AG20443 (cell line): ENCODE measurements around the gene RWDD4.
"Not testable (repeated sequence)": the region's sequence is repeated elsewhere in the genome, so short reads cannot be mapped to it uniquely, and the experiment has no call there.

Source experiments
- DNase-seq: peaks from one replicate; pipeline ENCODE4 v3.0.0; 2012; ENCODE audit warnings: low spot score, mixed read lengths

Gene RWDD4

GRCh38 chr4:183635741-183636140 lies 23.2 kb downstream of the RWDD4 start:
- no peak for DNase-seq

DNA sequence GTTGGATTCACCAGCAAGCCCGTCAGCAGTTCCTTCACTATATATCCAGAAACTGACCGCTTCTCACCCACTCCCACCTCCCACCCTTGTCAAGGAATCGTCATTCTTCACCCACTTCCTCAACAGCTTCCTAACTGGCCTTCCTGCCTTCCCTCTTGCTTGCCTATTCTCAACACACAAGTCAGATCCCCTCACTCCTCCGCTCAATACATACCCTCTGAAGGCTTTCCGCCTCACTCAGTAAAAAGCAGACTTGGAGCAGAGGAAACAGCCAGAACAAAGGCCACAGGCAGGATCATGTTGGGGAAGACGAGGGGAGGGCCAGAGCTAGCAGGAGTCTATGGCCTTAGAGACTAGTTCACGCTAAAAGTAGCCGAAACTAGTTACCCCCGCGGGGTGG lies 23.7 kb downstream of the RWDD4 start:
- DNase-seq, result no peak

GRCh38 chr4:183633476-183634400 lies 25.2 kb downstream of the RWDD4 start:
- no peak for DNase-seq

- no peak for DNase-seq
Measured at GRCh38 chr4:183632689-183633088, 26.3 kb downstream of the RWDD4 start.

GRCh38 chr4:183631577-183632198 lies 27.3 kb downstream of the RWDD4 start:
- DNase-seq, result no peak

GRCh38 chr4:183627979-183628588 lies 30.9 kb downstream of the RWDD4 start:
- DNase-seq, result no peak

- DNase-seq, result not testable (repeated sequence)
Measured at GRCh38 chr4:183627286-183627685, 31.7 kb downstream of the RWDD4 start.

- DNase-seq, result no peak
Measured at GRCh38 chr4:183626168-183626567, 32.8 kb downstream of the RWDD4 start.

DNA sequence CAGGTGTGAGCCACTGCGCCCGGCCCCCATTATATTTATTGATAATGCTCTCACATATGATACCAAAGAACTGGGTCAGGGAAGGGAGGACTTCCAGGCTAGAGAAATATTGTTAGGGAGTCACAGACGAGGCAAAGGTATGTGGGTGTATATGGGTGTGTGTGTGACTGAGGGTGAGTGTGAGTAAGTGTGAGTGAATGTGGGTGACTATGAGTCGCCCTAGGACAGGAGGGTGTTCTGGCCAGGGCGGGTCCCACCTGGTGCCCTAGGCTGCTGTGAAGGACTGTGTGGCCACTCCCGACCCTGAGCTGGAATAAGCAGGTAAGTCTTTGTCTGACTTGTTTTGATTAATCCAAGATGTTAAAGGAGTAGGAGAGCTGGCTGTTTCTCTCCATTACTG lies 34.4 kb downstream of the RWDD4 start:
- no peak for DNase-seq

DNA sequence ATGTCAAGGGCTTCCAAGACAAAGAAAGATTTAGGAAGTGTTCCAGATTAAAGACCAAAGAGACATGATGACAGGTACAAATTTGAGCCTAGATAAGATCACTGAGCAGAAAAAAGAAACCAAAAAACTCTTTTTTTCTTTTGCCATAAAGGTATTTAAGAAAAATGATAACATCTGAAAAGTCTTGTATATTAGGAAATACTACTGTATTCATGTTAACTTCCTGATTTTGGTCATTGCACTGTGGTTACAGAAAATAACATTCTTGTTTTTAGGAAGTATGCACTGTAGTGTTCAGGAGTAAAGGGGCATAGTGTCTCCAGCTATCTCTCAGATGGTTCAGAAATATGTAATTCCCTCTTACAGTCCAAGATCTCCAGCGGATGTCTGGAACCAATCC lies 37.1 kb downstream of the RWDD4 start:
- DNase-seq, result no peak

DNA sequence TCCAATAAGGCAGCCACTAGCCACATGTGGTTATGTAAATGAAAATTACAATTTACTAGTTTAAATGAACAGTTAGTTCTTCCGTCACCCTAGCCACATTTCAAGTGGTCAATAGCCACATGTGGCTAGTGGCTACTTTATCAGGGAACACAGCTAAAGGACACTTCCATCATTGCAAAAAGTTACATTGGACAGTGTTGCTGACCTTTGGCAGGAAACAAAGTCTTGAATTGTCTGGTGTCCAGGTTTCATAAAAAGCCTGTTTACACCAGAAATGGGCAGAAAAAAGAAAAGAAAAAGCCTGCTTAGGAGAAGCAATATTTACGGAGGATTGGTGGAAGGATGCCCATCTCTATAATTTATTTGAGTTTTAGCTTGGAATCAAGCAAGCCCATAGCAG lies 38.6 kb downstream of the RWDD4 start:
- no peak for DNase-seq

DNA sequence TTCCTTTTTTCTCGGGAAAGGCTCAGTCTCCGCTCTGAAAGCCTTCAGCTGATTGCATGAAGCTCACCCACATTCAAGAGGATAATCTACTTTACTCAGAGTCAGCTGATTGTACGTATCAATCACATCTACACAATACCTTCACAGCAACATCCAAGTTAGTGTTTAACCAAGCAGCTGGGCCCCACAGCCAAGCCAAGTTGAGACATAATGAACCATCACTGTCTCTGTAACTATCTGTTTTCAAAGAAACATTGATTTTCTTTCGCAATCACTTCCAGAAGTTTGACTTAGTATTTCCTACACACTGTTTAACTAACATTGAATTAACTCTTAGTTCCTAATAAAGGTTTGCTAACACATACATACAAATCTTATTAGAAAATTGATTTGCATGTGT lies 40.3 kb downstream of the RWDD4 start:
- no peak for DNase-seq

GRCh38 chr4:183617075-183617474 lies 41.9 kb downstream of the RWDD4 start:
- DNase-seq, result no peak

DNA sequence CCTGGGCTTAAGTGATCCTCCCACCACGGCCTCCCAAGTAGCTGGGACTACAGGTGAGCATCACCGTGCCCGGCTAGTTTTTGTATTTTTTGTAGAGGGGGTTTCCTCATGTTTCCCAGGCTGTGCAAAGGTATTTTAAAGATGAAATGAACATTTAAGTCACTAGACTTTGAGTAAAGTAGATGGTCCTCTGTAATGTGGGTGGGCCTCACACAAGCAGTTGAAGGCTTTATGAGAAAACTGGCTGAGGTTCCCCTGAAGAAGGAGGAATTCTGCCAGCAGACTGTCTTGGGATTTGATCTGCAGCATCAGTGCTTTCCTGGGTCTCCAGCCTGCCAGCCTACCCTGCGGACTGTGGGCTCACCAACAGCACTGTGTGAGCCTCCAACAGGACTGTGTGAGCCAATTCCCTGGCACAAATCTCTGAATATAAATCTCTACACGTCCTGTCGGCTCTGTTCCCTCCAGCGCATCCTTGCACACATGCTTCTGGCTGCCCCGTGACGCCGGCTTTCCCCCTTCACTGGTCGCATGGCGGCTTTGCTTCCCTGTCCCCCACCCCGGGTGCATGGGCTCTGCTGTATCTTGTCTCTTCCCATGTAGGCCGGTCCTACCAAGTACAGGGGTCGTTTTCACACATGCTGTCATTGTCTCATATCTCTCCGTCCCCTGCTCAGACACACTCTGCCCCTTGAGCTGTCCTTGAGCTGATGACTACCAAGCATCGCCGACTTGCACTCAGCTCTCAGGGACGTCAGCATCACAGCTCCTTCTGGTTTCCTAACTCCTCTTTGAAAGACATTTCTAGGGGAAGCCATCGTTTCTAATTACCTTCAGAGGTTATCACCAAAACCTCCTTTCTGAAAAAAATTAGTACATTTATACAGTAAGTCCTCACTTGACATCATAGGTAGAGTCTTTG lies 46.4 kb downstream of the RWDD4 start:
- DNase-seq, result no peak

- DNase-seq, result no peak
Measured at GRCh38 chr4:183611210-183611830, 47.7 kb downstream of the RWDD4 start.

DNA sequence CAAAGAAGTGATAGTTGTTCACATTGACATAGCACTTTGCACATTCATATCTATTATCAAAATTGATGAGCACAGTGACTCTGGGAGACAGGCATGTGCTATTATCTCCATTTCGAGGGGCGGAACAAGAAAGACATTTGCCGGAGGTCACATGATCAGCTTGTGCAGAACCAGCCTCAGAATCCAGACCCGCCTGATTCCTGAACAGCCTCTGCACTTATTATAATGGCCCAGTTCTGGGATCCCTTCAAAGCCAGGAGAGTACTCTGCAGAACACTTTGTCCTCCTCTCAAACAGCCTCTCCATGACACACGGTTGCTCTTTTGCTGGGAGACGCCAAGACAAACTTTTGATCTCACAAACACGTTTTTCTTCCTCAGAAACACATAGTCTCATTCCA lies 48.4 kb downstream of the RWDD4 start:
- no peak for DNase-seq

DNA sequence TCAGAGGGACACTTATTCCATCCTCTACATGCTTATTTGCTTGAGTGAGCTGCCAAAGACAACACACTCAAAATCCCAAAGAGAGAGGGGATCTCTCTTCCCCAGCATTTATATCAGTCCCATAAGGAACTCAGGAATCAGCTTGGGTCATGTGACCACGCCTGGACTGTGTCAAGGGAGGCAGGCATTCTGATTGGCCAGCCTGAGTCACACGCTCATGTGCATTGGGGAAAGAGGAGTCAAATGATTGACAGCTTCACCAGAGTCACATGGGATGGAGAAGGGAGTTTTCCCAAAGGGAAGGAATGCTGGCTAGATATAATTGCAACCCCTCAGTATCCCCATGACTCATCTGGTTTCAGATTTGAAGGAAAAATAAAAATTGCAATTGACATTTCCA lies 49.0 kb downstream of the RWDD4 start:
- no peak for DNase-seq

- DNase-seq, result no peak
Measured at GRCh38 chr4:183609151-183609550, 49.8 kb downstream of the RWDD4 start.

DNA sequence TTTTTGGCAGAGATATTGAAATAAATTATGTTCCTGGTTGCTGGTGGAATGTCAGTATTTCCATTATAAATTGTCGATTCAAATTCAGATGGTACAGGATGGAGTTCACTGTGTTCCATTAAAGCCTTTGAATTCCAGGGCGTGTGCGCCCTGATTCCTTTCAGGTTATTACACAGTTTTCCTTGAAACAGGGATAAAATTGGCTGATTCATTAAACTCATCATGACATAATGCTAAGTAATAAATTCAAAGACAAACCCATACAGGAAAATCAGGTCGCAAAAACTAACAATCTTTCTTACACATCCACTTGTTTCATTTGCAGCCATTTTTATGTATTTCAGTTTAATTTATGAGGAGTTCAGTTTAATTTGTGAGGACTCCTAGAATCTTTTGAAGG lies 51.1 kb downstream of the RWDD4 start:
- no peak for DNase-seq

GRCh38 chr4:183602557-183603027 lies 56.4 kb downstream of the RWDD4 start:
- DNase-seq, result peak; percentile 40

DNA sequence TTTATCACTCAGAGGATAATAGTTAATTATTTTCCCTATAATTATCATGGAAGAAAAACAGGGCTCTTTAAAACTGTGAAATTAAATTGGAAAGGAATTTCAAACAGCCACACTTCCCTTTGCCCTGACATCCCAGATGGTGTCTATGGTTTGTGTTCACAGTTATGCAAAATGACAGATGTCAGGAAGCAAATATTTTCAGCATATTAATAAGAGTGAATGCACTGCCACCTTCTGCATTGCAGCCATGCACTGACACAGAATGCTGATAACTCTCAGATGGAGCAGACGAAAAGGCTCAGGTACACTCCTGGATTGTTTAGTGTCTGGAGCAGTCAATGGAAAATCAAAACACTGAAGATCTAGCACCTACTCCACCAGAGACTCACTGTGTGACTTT lies 57.6 kb downstream of the RWDD4 start:
- no peak for DNase-seq
